ENCODE results near the gene LPP. TPM values are rescaled to one million over a fixed set of nuclear protein-coding genes. Genes with fewer than 3 reads are reported as not detected.
"Not testable (repeated sequence)": the region's sequence is repeated elsewhere in the genome, so short reads cannot be mapped to it uniquely, and the experiment has no call there.

LPP gene
- total RNA-seq, 1 donor from 2014 or later = 28.2 TPM

DNA sequence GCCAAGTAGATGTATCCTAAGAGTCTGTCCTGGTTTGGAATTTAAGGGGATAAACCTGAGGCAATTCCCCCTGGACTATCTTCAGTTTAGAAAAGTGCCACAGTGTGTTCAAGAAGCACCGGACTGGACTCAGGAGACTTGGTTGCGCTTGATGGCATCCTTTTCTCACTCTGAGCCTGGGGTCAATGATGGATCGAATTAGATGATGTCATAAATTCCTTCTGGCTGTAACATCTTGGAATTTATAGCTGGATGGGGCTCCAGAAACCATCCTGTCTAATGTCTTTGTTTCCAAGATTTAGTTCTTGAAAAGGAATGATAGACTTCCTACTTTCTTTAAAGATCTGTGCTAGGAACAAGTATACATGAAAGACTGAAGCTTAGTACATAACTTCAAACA, 280.6 kb downstream of the LPP start:
- Histone ChIP-seq H3K27ac (ENCODE audit: low read depth, low read length) (no peak overlapping the region), H3K27me3 (ENCODE audit: control insufficient read depth in 3 of 3, insufficient read depth in 3 of 3, low read length in 3 of 3) (no peaks in the 10 kb centered on the region), H3K9me3 (ENCODE audit: control insufficient read depth in 3 of 3, low read length in 3 of 3) (no peaks in the 10 kb centered on the region), H3K36me3 (ENCODE audit: control insufficient read depth in 3 of 3, insufficient read depth in 3 of 3, low read length in 3 of 3) (no peaks in the 10 kb centered on the region), H3K4me3 (ENCODE audit: low read length in 3 of 3) (no peak overlapping the region), H3K9ac (ENCODE audit: low read depth in 1 of 3, low read length in 3 of 3) (no peak overlapping the region), H3K4me1 (ENCODE audit: control insufficient read depth in 3 of 3, insufficient read depth in 3 of 3, low read length in 3 of 3) (peaks cover 6 to 13% (median 11%) of the 10 kb centered on the region in 3 donors)

DNA sequence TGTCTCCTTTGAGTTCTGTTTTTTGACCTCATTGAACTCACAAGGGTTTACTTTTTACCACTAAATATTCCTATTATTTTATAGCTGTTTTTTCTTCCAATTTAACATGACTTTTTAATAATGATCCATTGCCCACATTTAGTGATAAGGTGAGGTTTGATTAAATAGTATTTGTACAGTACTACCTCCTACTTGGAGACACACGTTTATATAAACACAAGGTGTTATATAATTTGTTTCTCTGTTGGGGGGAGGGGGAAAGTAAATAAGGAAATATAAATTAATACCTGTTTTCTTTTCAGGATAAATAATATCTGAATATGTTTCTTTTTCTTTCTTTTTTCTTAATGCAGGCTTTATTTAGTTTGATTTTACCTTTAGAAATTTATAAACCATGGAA, 281.3 kb downstream of the LPP start:
- H3K4me3 ChIP-seq (ENCODE audit: low read length in 3 of 3) = no peak overlapping the region
- H3K4me1 ChIP-seq (ENCODE audit: control insufficient read depth in 3 of 3, insufficient read depth in 3 of 3, low read length in 3 of 3) = peaks cover 6 to 13% (median 11%) of the 10 kb centered on the region in 3 donors
- no peak overlapping the region for H3K9ac ChIP-seq (ENCODE audit: low read depth in 1 of 3, low read length in 3 of 3)
- H3K27me3 ChIP-seq (ENCODE audit: control insufficient read depth in 3 of 3, insufficient read depth in 3 of 3, low read length in 3 of 3) = no peaks in the 10 kb centered on the region
- H3K36me3 ChIP-seq (ENCODE audit: control insufficient read depth in 3 of 3, insufficient read depth in 3 of 3, low read length in 3 of 3) = no peaks in the 10 kb centered on the region
- no peak overlapping the region for H3K27ac ChIP-seq (ENCODE audit: low read depth, low read length)
- no peaks in the 10 kb centered on the region for H3K9me3 ChIP-seq (ENCODE audit: control insufficient read depth in 3 of 3, low read length in 3 of 3)

DNA sequence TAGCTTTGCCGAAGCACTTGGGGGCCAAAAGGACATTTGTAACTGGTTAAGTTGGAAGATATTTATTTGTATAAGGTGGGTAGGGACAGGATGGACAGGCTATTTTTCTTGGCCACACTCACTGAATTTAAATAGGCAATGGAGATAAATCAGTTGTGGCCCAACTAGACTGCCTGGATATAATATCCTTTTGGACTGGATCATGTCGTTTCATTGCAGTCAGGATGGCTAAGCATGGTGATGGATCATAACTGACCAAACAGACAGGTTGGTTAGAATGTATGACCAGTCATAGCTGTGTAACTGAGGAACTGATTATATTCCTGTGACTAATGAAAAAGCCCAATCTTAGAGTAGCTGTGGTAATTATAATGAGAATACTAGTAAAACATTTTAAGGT, 284.0 kb downstream of the LPP start:
- Histone ChIP-seq H3K27ac (ENCODE audit: low read depth, low read length) (no peak overlapping the region), H3K9me3 (ENCODE audit: control insufficient read depth in 3 of 3, low read length in 3 of 3) (no peaks in the 10 kb centered on the region), H3K9ac (ENCODE audit: low read depth in 1 of 3, low read length in 3 of 3) (no peak overlapping the region), H3K4me3 (ENCODE audit: low read length in 3 of 3) (no peak overlapping the region), H3K4me1 (ENCODE audit: control insufficient read depth in 3 of 3, insufficient read depth in 3 of 3, low read length in 3 of 3) (peaks cover 2 to 9% (median 8%) of the 10 kb centered on the region in 3 donors), H3K36me3 (ENCODE audit: control insufficient read depth in 3 of 3, insufficient read depth in 3 of 3, low read length in 3 of 3) (no peaks in the 10 kb centered on the region), H3K27me3 (ENCODE audit: control insufficient read depth in 3 of 3, insufficient read depth in 3 of 3, low read length in 3 of 3) (no peaks in the 10 kb centered on the region)

DNA sequence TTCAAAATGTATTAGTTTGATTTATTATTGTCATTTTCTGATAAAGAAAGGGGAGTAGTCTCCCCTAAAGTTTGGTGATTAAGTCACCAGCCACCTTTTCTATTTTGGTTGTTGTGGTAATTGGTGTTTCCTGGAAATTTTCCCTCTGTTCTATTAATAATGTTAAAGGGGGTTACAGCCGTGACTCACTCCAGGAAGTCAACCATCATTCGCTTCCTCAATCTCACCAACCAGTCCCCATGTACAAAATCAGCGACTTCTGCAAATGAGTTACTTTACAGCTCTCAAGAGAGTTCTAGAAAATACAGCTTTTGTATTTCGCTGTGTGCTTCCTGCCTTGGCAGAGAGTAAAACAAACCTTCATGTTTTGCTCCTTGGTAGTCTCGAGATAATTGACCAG, 285.1 kb downstream of the LPP start:
- peaks cover 0 to 8% (median 6%) of the 10 kb centered on the region in 3 donors for H3K4me1 ChIP-seq (ENCODE audit: control insufficient read depth in 3 of 3, insufficient read depth in 3 of 3, low read length in 3 of 3)
- H3K4me3 ChIP-seq (ENCODE audit: low read length in 3 of 3) = no peak overlapping the region
- no peaks in the 10 kb centered on the region for H3K36me3 ChIP-seq (ENCODE audit: control insufficient read depth in 3 of 3, insufficient read depth in 3 of 3, low read length in 3 of 3)
- no peaks in the 10 kb centered on the region for H3K27me3 ChIP-seq (ENCODE audit: control insufficient read depth in 3 of 3, insufficient read depth in 3 of 3, low read length in 3 of 3)
- H3K9me3 ChIP-seq (ENCODE audit: control insufficient read depth in 3 of 3, low read length in 3 of 3) = no peaks in the 10 kb centered on the region
- peak overlapping the region; percentile 14 for H3K27ac ChIP-seq (ENCODE audit: low read depth, low read length)
- H3K9ac ChIP-seq (ENCODE audit: low read depth in 1 of 3, low read length in 3 of 3) = no peak overlapping the region

DNA sequence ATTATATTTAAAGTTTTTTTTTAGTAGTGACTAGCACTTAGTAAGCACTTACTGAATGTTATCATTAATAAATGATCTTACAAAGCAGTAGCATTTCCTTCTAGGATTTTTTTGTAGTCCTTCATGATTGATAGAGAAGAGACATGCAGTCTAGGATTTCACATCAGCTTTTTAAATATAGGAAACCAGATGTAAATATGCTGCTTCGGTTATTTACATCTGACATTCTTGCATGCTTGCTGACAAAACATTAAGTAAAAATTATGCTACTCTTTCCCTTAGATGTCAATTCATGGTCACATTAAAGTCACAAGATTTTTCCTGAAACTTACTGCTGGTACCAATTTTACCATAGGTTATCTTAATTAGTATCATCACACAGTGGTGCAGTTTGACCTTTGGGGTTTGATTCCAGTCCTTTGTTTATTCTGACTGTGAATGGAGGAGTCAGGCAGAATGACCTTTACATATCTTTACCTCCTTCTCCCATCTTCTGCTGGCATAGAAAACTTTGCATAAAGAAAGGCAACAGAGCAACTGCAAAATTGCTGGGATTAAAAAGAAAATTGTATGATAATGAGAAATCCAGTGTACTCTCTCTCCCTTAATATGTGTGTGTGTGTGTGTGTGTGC, 286.5 kb downstream of the LPP start:
- H3K36me3 ChIP-seq (ENCODE audit: control insufficient read depth in 3 of 3, insufficient read depth in 3 of 3, low read length in 3 of 3) = no peaks in the 10 kb centered on the region
- no peaks in the 10 kb centered on the region for H3K9me3 ChIP-seq (ENCODE audit: control insufficient read depth in 3 of 3, low read length in 3 of 3)
- H3K27ac ChIP-seq (ENCODE audit: low read depth, low read length) = no peak overlapping the region
- H3K9ac ChIP-seq (ENCODE audit: low read depth in 1 of 3, low read length in 3 of 3) = no peak overlapping the region
- H3K27me3 ChIP-seq (ENCODE audit: control insufficient read depth in 3 of 3, insufficient read depth in 3 of 3, low read length in 3 of 3) = no peaks in the 10 kb centered on the region
- peaks cover 0 to 8% (median 6%) of the 10 kb centered on the region in 3 donors for H3K4me1 ChIP-seq (ENCODE audit: control insufficient read depth in 3 of 3, insufficient read depth in 3 of 3, low read length in 3 of 3)
- H3K4me3 ChIP-seq (ENCODE audit: low read length in 3 of 3) = no peak overlapping the region

DNA sequence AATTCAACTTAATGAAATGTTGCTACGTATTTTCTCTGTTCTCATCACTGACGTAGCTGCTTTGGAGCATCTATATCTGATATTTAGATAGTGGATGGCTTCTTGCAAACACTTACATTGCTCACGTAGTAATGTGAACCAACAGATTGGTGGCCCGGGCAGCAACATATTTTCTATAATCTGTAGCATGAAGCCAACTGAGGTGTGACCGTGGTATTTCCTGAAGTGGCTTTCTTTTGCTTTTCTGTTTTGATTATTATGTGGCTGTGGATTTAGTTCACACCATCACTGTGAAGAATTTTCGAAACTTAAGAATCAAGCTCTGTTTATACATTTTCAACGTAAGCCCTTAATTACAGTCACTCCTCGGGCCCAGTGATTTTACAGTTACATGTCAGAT, 288.5 kb downstream of the LPP start:
- peaks cover 0 to 8% (median 6%) of the 10 kb centered on the region in 3 donors for H3K4me1 ChIP-seq (ENCODE audit: control insufficient read depth in 3 of 3, insufficient read depth in 3 of 3, low read length in 3 of 3)
- H3K27me3 ChIP-seq (ENCODE audit: control insufficient read depth in 3 of 3, insufficient read depth in 3 of 3, low read length in 3 of 3) = no peaks in the 10 kb centered on the region
- no peak overlapping the region for H3K4me3 ChIP-seq (ENCODE audit: low read length in 3 of 3)
- H3K9me3 ChIP-seq (ENCODE audit: control insufficient read depth in 3 of 3, low read length in 3 of 3) = no peaks in the 10 kb centered on the region
- H3K27ac ChIP-seq (ENCODE audit: low read depth, low read length) = no peak overlapping the region
- H3K9ac ChIP-seq (ENCODE audit: low read depth in 1 of 3, low read length in 3 of 3) = no peak overlapping the region
- H3K36me3 ChIP-seq (ENCODE audit: control insufficient read depth in 3 of 3, insufficient read depth in 3 of 3, low read length in 3 of 3) = no peaks in the 10 kb centered on the region

DNA sequence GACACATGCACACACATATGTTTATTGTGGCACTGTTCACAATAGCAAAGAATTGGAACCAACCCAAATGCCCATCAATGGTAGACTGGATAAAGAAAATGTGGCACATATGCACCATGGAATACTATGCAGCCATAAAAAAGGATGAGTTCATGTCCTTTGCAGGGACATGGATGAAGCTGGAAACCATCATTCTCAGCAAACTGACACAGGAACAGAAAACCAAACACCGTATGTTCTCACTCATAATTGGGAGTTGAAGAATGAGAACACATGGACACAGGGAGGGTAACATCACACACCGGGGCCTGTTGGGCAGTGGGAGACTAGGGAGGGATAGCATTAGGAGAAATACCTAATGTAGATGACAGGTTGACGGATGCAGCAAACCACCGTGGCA, 291.2 kb downstream of the LPP start:
- not testable (repeated sequence) for H3K4me3 ChIP-seq (ENCODE audit: low read length in 3 of 3); H3K4me1 ChIP-seq (ENCODE audit: control insufficient read depth in 3 of 3, insufficient read depth in 3 of 3, low read length in 3 of 3); H3K36me3 ChIP-seq (ENCODE audit: control insufficient read depth in 3 of 3, insufficient read depth in 3 of 3, low read length in 3 of 3); H3K9ac ChIP-seq (ENCODE audit: low read depth in 1 of 3, low read length in 3 of 3); H3K27ac ChIP-seq (ENCODE audit: low read depth, low read length); H3K9me3 ChIP-seq (ENCODE audit: control insufficient read depth in 3 of 3, low read length in 3 of 3); H3K27me3 ChIP-seq (ENCODE audit: control insufficient read depth in 3 of 3, insufficient read depth in 3 of 3, low read length in 3 of 3)

DNA sequence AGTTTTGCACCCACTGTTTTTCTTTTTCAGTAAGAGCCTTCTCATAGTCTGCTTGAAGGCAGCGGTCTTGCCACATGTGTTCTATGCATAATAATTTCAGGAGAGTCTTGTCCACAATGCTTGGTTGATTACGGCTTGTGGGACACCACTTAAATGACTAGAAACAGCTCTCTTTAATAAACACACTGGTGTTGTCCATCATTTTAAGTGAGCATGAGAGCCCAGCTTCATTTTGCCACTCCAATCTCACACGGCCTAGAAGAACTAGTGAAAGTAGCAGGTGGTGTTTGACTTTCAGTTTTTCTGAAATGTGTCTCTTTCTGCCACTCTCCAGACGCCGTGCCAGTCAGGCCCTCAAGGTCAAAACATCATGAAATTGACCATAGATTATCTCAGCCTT, 292.1 kb downstream of the LPP start:
- no peak overlapping the region for H3K4me3 ChIP-seq (ENCODE audit: low read length in 3 of 3)
- no peaks in the 10 kb centered on the region for H3K36me3 ChIP-seq (ENCODE audit: control insufficient read depth in 3 of 3, insufficient read depth in 3 of 3, low read length in 3 of 3)
- no peaks in the 10 kb centered on the region for H3K9me3 ChIP-seq (ENCODE audit: control insufficient read depth in 3 of 3, low read length in 3 of 3)
- no peaks in the 10 kb centered on the region for H3K27me3 ChIP-seq (ENCODE audit: control insufficient read depth in 3 of 3, insufficient read depth in 3 of 3, low read length in 3 of 3)
- peaks cover 0 to 7% (median 0%) of the 10 kb centered on the region in 3 donors for H3K4me1 ChIP-seq (ENCODE audit: control insufficient read depth in 3 of 3, insufficient read depth in 3 of 3, low read length in 3 of 3)
- no peak overlapping the region for H3K9ac ChIP-seq (ENCODE audit: low read depth in 1 of 3, low read length in 3 of 3)
- H3K27ac ChIP-seq (ENCODE audit: low read depth, low read length) = no peak overlapping the region

DNA sequence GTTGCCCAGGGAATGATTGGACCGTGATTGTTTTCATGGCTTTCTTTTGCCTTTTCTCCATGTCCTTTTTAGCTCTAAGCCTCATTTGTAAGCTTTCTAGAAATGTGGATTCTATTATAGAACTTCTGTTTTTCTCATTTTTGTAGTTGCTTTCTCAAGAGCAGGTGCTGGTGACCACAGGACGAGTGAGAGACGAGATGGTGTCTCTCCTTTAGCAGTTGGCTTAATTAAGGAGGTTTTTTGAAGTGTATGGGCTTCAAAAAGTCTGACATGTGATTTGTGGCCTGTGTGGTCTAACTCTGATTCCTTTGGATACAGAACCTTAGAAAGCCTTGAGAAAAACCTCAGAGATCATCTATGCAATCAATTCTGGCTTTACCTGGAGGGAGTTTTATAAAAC, 292.8 kb downstream of the LPP start:
- H3K27me3 ChIP-seq (ENCODE audit: control insufficient read depth in 3 of 3, insufficient read depth in 3 of 3, low read length in 3 of 3) = no peaks in the 10 kb centered on the region
- H3K4me1 ChIP-seq (ENCODE audit: control insufficient read depth in 3 of 3, insufficient read depth in 3 of 3, low read length in 3 of 3) = peaks cover 0 to 7% (median 0%) of the 10 kb centered on the region in 3 donors

DNA sequence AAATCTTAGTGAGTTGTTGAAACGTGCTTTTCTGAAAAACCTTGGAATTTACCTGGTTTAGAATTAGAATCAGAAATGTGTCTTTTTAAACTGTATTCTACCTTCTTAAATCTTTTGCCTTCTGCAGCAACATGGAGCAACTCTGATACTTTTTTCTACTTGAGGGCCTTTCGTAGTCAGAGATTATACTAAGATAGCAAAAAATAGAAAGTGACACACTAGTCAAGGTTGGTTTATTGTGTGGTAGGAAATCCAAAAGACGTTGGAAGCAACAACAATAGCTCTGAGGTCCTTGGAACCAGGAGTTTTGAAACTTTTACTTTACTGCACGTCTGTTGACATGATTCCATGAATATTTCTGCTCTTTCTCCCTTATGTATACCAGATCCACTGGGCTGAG, 294.9 kb downstream of the LPP start:
- H3K27ac ChIP-seq (ENCODE audit: low read depth, low read length) = no peak overlapping the region
- H3K4me1 ChIP-seq (ENCODE audit: control insufficient read depth in 3 of 3, insufficient read depth in 3 of 3, low read length in 3 of 3) = peaks cover 0 to 7% (median 0%) of the 10 kb centered on the region in 3 donors
- H3K9ac ChIP-seq (ENCODE audit: low read depth in 1 of 3, low read length in 3 of 3) = no peak overlapping the region
- no peaks in the 10 kb centered on the region for H3K36me3 ChIP-seq (ENCODE audit: control insufficient read depth in 3 of 3, insufficient read depth in 3 of 3, low read length in 3 of 3)
- H3K27me3 ChIP-seq (ENCODE audit: control insufficient read depth in 3 of 3, insufficient read depth in 3 of 3, low read length in 3 of 3) = no peaks in the 10 kb centered on the region
- no peaks in the 10 kb centered on the region for H3K9me3 ChIP-seq (ENCODE audit: control insufficient read depth in 3 of 3, low read length in 3 of 3)
- H3K4me3 ChIP-seq (ENCODE audit: low read length in 3 of 3) = no peak overlapping the region

More for the DNA sequence above, 292.8 kb downstream of the LPP start:
- no peaks in the 10 kb centered on the region for H3K36me3 ChIP-seq (ENCODE audit: control insufficient read depth in 3 of 3, insufficient read depth in 3 of 3, low read length in 3 of 3)
- no peak overlapping the region for H3K4me3 ChIP-seq (ENCODE audit: low read length in 3 of 3)
- H3K27ac ChIP-seq (ENCODE audit: low read depth, low read length) = no peak overlapping the region
- no peaks in the 10 kb centered on the region for H3K9me3 ChIP-seq (ENCODE audit: control insufficient read depth in 3 of 3, low read length in 3 of 3)
- no peak overlapping the region for H3K9ac ChIP-seq (ENCODE audit: low read depth in 1 of 3, low read length in 3 of 3)
